Type B pancreatic cell (in vitro differentiated cells): ENCODE results near the gene PPOX. TPM values are rescaled to one million over a fixed set of nuclear protein-coding genes. Genes with fewer than 3 reads are reported as not detected.

Source experiments
- DNase-seq: peaks from one replicate; pipeline ENCODE4 v3.0.0; 2021; ENCODE audit warnings: mixed read lengths; ENCODE audit not compliant: unreplicated experiment; ENCODE audit errors: extremely low spot score
- H3K27ac Mint-ChIP-seq: 2 replicates; pipeline ENCODE4 v1.8.0; 2021; ENCODE audit warnings: mild to moderate bottlenecking, mixed read lengths
- H3K27me3 Mint-ChIP-seq: 2 replicates; pipeline ENCODE4 v1.8.0; 2021; ENCODE audit warnings: mixed read lengths
- H3K36me3 Mint-ChIP-seq: 2 replicates; pipeline ENCODE4 v1.8.0; 2021; ENCODE audit warnings: mixed read lengths
- H3K4me1 Mint-ChIP-seq: one replicate; pipeline ENCODE4 v1.8.0; 2021; ENCODE audit warnings: mixed read lengths; ENCODE audit not compliant: unreplicated experiment
- H3K4me3 Mint-ChIP-seq: 2 replicates; pipeline ENCODE4 v1.8.0; 2021; ENCODE audit warnings: mild to moderate bottlenecking, mixed read lengths
- H3K9me3 Mint-ChIP-seq: 2 replicates; pipeline ENCODE4 v1.8.0; 2021; ENCODE audit warnings: mixed read lengths
- CTCF ChIP-seq: fragments of 200-600 bp; sonication (generic); conservative IDR thresholded peaks from 2 replicates; pipeline ENCODE4 v1.5.0; 2021; ENCODE audit warnings: antibody characterized with exemption, mild to moderate bottlenecking
- total RNA-seq: library from RNA; stranded (reverse); gene quantifications from 2 replicates; pipeline ENCODE4 v1.2.1, GENCODE V29; 2021; ENCODE audit warnings: low replicate concordance

PPOX gene
- total RNA-seq, 1 donor from 2014 or later: 43.6 TPM

DNA sequence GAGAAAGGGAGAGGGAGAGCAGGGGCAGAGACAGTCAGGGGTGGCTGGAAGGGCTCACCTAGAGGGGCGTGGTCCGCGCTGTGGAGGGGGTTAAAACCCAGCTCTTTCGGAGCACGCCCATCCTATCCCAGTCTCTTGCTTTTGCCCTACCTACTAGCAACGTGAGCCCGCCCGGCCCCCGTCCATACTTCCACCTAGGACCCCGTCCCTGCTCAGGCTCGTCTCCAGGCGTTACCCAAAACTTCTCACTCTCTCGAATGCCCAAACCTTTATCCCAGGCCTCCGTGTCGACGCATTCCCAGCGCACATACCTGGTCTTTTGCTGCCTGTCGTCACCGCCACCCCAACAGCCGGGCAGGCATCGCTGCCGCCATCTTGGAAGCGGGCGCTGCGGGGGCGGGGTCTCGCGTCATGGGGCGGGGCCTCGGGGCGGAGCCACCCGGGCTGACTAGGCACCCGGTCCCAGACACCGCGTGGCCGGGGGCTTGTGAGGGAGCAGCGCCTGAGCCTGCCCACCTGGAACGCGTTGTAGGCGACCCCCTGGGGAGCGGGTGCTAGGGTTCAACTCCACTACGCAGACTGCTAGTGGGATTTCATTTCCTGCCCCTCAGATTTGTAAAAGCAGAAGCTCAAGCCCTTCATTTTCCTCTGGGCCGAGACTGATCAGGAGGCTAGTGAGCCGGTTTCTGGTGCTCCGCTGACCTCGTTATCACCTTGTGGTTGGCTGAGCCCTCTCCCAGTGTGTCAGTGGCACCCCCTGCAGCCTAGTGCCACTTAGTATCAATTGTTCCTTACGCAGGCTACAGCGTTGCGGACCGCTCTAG is 11.1 kb downstream of the PPOX start, which contains the start of gene B4GALT3:
Gene B4GALT3 (minus strand): TSS at position 396 of the 824 bp plus-strand sequence. CDS start 1,447 bp downstream, outside the sequence.
- Mint-ChIP-seq H3K4me1 (peaks cover 26% of the 10 kb centered on the region), H3K4me3 (peak within 1 kb of the TSS; percentile 100), H3K36me3 (peaks cover 21% of the 10 kb centered on the region), H3K9me3 (no peaks in the 10 kb centered on the region), H3K27ac (peak within 1 kb of the TSS; percentile 98), H3K27me3 (no peaks in the 10 kb centered on the region)
- peak; percentile 31 for TF ChIP-seq CTCF
- DNase-seq: peak; percentile 95

DNA sequence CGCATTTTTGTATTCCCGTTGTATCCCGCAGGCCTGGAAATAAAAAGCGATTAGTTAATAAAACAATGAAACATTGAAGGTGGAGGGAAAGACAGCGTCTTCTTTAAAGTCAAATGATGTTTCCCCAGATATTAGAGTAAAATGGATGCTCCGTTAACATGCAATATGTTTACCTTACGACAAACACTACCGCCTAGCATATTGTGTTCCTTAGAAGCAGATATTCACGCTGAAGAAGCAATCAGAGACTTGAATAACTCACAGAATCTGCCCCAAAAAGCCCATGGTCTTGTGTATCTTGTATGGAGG is 11.7 kb downstream of the PPOX start:
- Mint-ChIP-seq H3K4me1 (peaks cover 26% of the 10 kb centered on the region), H3K27me3 (no peaks in the 10 kb centered on the region), H3K27ac (peak overlapping the region; percentile 98), H3K9me3 (no peaks in the 10 kb centered on the region), H3K36me3 (peaks cover 18% of the 10 kb centered on the region), H3K4me3 (peak overlapping the region; percentile 100)
- TF ChIP-seq CTCF: peak; percentile 6
- no peak for DNase-seq

GRCh38 chr1:161179698-161180097 is 13.5 kb downstream of the PPOX start:
- H3K36me3 Mint-ChIP-seq: peaks cover 7% of the 10 kb centered on the region
- H3K27me3 Mint-ChIP-seq: no peaks in the 10 kb centered on the region
- no peaks in the 10 kb centered on the region for H3K9me3 Mint-ChIP-seq
- no peak for DNase-seq
- H3K4me1 Mint-ChIP-seq: peaks cover 26% of the 10 kb centered on the region
- no peak for TF ChIP-seq CTCF
- H3K4me3 Mint-ChIP-seq: peak overlapping the region; percentile 75
- H3K27ac Mint-ChIP-seq: peak overlapping the region; percentile 94

- no peak overlapping the region for H3K4me3 Mint-ChIP-seq
- peaks cover 21% of the 10 kb centered on the region for H3K4me1 Mint-ChIP-seq
- peaks cover 3% of the 10 kb centered on the region for H3K36me3 Mint-ChIP-seq
- DNase-seq: no peak
- no peaks in the 10 kb centered on the region for H3K27me3 Mint-ChIP-seq
- peak overlapping the region; percentile 28 for H3K27ac Mint-ChIP-seq
- no peaks in the 10 kb centered on the region for H3K9me3 Mint-ChIP-seq
- TF ChIP-seq CTCF: peak; percentile 43
Observed at GRCh38 chr1:161180639-161181038, 14.4 kb downstream of the PPOX start.

- TF ChIP-seq CTCF: no peak
- Mint-ChIP-seq H3K36me3 (peaks cover 1% of the 10 kb centered on the region), H3K9me3 (no peaks in the 10 kb centered on the region), H3K4me3 (no peak overlapping the region), H3K27ac (no peak overlapping the region), H3K4me1 (peaks cover 9% of the 10 kb centered on the region), H3K27me3 (no peaks in the 10 kb centered on the region)
- no peak for DNase-seq
Observed at GRCh38 chr1:161182214-161182613, 16.0 kb downstream of the PPOX start.
